ENCODE measurements around the gene CRIM1.

CRIM1 gene

GRCh38 chr2:36468463-36469105, 113.0 kb downstream of the CRIM1 start:
- Histone ChIP-seq H4K20me1 (ENCODE audit: insufficient read depth, low read length) (no peaks in the 10 kb centered on the region), H3K4me1 (ENCODE audit: insufficient read depth, low read length) (no peaks in the 10 kb centered on the region), H3K4me2 (ENCODE audit: insufficient read depth, low read length) (no peak overlapping the region), H3K36me3 (ENCODE audit: insufficient read depth, low read length) (no peaks in the 10 kb centered on the region), H3K4me3 (ENCODE audit: low read depth in 1 of 2, low read length in 2 of 2) (no peak overlapping the region), H3K27me3 (ENCODE audit: insufficient read depth, low read length, poor library complexity) (peaks cover 15% of the 10 kb centered on the region), H3K9me3 (ENCODE audit: insufficient read depth, low read length, severe bottlenecking) (no peaks in the 10 kb centered on the region), H3K9ac (ENCODE audit: low read depth, low read length) (no peak overlapping the region), H2AFZ (ENCODE audit: low read depth, low read length) (no peak overlapping the region), H3K27ac (ENCODE audit: low read length) (no peak overlapping the region), H3K79me2 (ENCODE audit: insufficient read depth, low read length) (no peaks in the 10 kb centered on the region)
- TF ChIP-seq EZH2 (IDR thresholded peaks at IDR 0.05; ENCODE audit: borderline replicate concordance, low read depth, low read length, severe bottlenecking) (no peak), CTCF (IDR thresholded peaks at IDR 0.05; ENCODE audit: borderline replicate concordance, extremely low read depth, low read length, poor library complexity, severe bottlenecking) (no peak)
- ATAC-seq (ENCODE audit: insufficient read depth, low read depth) (no peak), DNase-seq (no peak)

- no peak for DNase-seq
- ATAC-seq (ENCODE audit: insufficient read depth, low read depth) = no peak
- Histone ChIP-seq H3K27me3 (ENCODE audit: insufficient read depth, low read length, poor library complexity) (peaks cover 10% of the 10 kb centered on the region), H4K20me1 (ENCODE audit: insufficient read depth, low read length) (no peaks in the 10 kb centered on the region), H3K4me2 (ENCODE audit: insufficient read depth, low read length) (no peak overlapping the region), H3K4me1 (ENCODE audit: insufficient read depth, low read length) (no peaks in the 10 kb centered on the region), H3K79me2 (ENCODE audit: insufficient read depth, low read length) (no peaks in the 10 kb centered on the region), H2AFZ (ENCODE audit: low read depth, low read length) (no peak overlapping the region), H3K4me3 (ENCODE audit: low read depth in 1 of 2, low read length in 2 of 2) (no peak overlapping the region), H3K27ac (ENCODE audit: low read length) (no peak overlapping the region), H3K36me3 (ENCODE audit: insufficient read depth, low read length) (no peaks in the 10 kb centered on the region), H3K9me3 (ENCODE audit: insufficient read depth, low read length, severe bottlenecking) (no peaks in the 10 kb centered on the region), H3K9ac (ENCODE audit: low read depth, low read length) (no peak overlapping the region)
- TF ChIP-seq EZH2 (IDR thresholded peaks at IDR 0.05; ENCODE audit: borderline replicate concordance, low read depth, low read length, severe bottlenecking) (no peak), CTCF (IDR thresholded peaks at IDR 0.05; ENCODE audit: borderline replicate concordance, extremely low read depth, low read length, poor library complexity, severe bottlenecking) (no peak)
These were observed 113.5 kb downstream of the CRIM1 start for GRCh38 chr2:36469106-36469477.

- H3K27ac ChIP-seq (ENCODE audit: low read length) = no peak overlapping the region
- H3K27me3 ChIP-seq (ENCODE audit: insufficient read depth, low read length, poor library complexity) = peaks cover 5% of the 10 kb centered on the region
- H3K4me3 ChIP-seq (ENCODE audit: low read depth in 1 of 2, low read length in 2 of 2) = no peak overlapping the region
- no peaks in the 10 kb centered on the region for H4K20me1 ChIP-seq (ENCODE audit: insufficient read depth, low read length)
- H3K79me2 ChIP-seq (ENCODE audit: insufficient read depth, low read length) = no peaks in the 10 kb centered on the region
- DNase-seq = no peak
- H3K9me3 ChIP-seq (ENCODE audit: insufficient read depth, low read length, severe bottlenecking) = no peaks in the 10 kb centered on the region
- no peak for ATAC-seq (ENCODE audit: insufficient read depth, low read depth)
- no peak for TF ChIP-seq EZH2 (IDR thresholded peaks at IDR 0.05; ENCODE audit: borderline replicate concordance, low read depth, low read length, severe bottlenecking)
- TF ChIP-seq CTCF (IDR thresholded peaks at IDR 0.05; ENCODE audit: borderline replicate concordance, extremely low read depth, low read length, poor library complexity, severe bottlenecking) = no peak
- H3K4me1 ChIP-seq (ENCODE audit: insufficient read depth, low read length) = no peaks in the 10 kb centered on the region
- no peak overlapping the region for H3K4me2 ChIP-seq (ENCODE audit: insufficient read depth, low read length)
- no peak overlapping the region for H3K9ac ChIP-seq (ENCODE audit: low read depth, low read length)
- H2AFZ ChIP-seq (ENCODE audit: low read depth, low read length) = no peak overlapping the region
- no peaks in the 10 kb centered on the region for H3K36me3 ChIP-seq (ENCODE audit: insufficient read depth, low read length)
These were observed 114.1 kb downstream of the CRIM1 start for GRCh38 chr2:36469710-36470109.

All from DND-41 (cell line).